GM11168 (cell line): ENCODE data around the gene CDC42BPB.

ENCODE experiments used
- in situ Hi-C: fragments of 300-500 bp; cut with MboI; formaldehyde crosslinking; loops from one replicate; pipeline ENCODE4 v1.12.0; 2022; ENCODE audit warnings: low sequenced_read_pairs; ENCODE audit not compliant: unreplicated experiment

The CDC42BPB gene

GRCh38 chr14:103097244-103097993 is 40.1 kb upstream of the CDC42BPB start:
- in situ Hi-C loops: no loop called here

GRCh38 chr14:103096387-103096786 is 39.0 kb upstream of the CDC42BPB start:
- in situ Hi-C loops: no loop called here

- in situ Hi-C loops: no loop called here
These were observed 37.9 kb upstream of the CDC42BPB start for GRCh38 chr14:103095210-103095778.

DNA sequence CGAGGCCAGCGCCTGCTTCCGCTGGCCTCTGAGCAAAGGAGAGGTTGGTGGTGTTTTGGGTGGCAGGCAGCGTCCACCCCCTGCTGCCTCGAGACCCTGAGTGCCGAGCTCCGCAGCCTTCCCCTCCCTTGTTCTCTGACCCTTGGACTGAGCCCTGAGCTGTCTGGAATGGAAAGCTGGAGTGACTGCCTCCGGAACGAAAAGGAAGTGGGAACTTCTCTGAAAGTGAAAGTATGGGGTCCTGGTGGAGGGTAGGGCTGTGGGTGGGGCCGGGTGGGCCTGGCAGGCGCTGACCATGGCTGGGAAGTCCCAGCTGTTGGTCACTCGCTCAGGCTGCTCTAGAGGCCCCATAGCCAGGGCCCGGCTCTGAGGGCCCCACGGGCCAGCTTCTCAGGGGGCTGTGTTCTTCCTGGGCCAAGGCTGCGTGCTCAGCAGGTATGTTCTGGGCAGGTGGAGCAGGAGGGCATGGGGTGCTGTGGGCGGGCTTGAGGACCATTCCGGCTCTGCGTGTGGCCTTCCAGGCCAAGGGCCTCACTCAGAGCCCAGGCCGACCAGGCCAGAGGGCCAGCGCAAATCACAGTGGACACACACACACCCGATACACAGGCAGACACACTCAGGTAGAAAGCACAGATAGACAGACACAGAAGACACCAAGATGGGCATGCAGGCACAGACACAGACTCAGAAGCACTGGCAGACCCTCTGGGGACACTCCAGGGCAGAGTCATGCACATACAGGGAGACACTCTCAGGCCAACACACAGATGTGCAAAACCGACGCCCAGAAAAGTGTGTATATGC is 37.3 kb upstream of the CDC42BPB start, which contains the start of gene EXOC3L4:
EXOC3L4 (plus strand) TSS at position 320 of the 804 bp plus-strand sequence. CDS start 5,495 bp downstream, outside the sequence.
- in situ Hi-C loops: no loop called here

GRCh38 chr14:103093856-103094405 is 36.6 kb upstream of the CDC42BPB start:
- in situ Hi-C loops: no loop called here

GRCh38 chr14:103091883-103092222 is 34.5 kb upstream of the CDC42BPB start:
- in situ Hi-C loops: no loop called here

- in situ Hi-C loops: no loop called here
These were observed 33.9 kb upstream of the CDC42BPB start for GRCh38 chr14:103091041-103091882.

DNA sequence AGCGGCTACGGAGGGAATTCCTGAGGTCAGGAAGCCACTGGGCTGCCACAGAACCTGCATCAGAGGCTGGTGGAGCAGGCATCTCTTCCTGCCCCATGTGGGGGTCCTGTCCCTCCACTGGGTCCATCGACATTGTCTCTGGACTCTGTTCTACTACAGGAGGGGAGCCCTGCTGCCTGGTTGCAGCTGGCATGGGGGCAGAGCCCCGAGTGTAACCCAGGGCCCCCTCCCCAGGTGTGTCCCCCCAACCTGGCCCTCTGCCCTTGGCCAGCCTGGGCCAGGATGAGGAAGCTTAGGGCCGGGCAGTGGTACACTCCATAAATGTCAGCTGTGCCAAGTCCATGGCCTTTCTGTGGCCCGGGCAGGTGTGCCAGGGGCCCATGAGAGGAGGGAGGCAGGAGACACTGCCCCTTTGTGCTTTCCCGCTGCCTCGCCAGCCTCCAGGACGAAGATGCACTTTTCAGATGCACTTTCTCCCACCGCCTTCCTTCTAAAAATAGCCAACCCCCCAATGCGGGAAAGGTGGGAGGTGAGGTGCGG is 33.2 kb upstream of the CDC42BPB start:
- in situ Hi-C loops: no loop called here

DNA sequence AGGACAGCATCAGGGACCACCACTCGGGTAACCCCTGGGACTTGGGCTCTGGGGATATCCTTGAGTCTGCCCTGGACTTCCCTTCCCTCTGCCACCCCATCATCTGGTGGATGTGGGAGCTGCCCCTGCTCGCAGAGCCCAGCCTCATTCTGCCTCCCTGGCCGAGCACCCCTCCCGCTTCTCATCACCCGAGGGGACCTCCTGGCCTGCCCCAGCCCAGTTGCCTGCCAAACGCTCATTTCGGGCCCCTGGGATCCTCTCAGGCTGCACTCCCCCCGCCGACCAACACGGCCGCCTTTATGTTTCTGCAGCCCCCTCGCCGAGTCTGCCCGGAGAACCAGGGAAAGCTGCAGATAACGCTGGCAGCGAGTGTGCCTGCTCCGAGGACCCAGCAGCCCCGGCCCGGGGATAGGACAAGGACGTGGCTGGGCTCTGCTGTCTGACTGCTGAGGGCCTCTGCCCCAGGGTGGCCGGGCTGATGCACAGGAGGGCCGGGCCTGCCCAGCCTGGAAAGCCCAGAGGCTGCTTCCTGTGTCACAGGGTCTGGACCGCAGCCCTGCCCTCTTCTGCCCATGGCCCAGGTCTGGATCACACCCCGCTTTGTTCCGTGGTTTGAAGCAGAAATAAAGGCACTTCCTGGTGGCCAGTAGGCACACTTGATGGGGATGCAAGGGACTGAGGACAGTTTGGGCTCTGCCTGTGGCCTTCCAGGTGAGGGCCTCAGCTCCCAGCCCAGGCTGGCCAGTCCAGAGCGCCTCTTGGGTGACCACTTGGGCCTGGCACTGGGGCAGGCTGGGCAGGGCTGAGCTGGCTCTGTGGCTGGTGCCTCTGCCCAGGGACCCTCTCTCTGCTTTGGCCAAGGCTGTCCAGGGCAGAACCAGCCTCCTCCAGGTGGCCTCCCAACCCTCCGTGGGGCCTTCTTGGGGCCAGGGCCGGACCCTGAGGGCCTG is 32.3 kb upstream of the CDC42BPB start:
- in situ Hi-C loops: no loop called here

DNA sequence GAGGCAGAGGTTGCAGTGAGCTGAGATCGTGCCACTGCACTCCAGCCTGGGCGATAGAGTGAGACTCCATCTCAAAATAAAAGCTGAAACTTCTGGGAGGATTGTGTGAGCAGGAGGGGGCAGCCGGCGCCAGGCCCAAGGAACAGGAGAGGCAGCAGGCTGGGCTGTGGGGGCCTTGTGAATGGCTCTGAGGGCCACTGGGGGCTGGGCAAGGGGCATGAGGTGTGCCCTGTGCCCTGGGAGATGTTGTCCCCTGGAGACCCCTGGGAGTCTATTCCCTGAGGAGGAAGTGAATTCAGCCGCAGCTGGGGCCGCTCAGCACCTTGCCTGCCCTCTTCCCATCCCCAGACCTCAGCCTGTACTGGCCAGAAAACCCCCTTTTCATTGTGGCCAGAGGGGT is 31.6 kb upstream of the CDC42BPB start:
- in situ Hi-C loops: no loop called here

GRCh38 chr14:103087343-103087835 is 30.0 kb upstream of the CDC42BPB start:
- in situ Hi-C loops: no loop called here

- in situ Hi-C loops: no loop called here
These were observed 29.5 kb upstream of the CDC42BPB start for GRCh38 chr14:103086771-103087342.

- in situ Hi-C loops: no loop called here
These were observed 28.1 kb upstream of the CDC42BPB start for GRCh38 chr14:103085106-103086091.

DNA sequence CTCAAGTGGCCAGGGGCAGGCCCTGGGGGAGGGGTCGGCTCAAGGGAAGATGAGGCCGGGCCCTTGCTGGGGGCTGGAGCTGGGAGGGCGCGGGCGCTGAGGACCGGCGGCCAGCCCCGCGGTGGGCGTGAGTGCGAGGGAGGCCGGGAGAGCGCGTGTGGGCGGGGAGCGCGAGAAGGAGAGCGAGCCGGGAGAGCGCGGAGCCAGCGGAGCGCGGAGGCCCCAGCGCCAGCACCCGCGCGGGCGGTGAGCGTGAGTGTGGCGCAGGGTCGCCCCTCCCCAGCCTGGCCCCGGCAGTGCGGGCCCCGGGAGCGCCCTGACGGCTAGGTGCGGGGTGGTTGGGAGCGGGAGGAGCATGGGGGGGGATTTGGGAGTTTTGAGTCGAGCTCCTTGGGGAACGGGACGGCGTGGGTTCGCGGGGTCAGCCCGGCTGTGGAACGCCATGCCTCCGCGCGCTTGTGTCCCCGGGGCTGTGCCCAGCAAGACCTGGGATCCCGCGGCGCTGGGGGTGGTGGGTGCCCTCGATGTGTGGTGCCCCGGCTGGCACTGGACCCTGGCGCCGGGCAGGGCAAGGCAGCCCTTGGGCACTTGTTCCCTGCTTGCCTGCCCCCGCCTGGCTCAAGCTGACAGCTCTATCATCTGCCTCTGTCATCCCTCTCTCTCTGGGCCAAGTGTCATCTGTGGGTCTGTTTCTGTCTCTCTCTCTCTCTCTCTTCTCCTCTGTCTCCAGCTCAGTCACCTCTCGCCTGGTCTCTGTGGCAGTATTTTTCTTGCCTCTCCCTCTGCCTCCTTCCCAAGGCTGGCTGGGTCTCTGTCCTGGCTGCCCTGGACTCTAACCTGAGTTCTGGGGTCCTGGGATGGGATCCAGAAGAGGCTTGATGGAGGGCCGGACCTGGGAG is 26.9 kb upstream of the CDC42BPB start, which contains the start of gene LBHD2:
LBHD2 (plus strand) TSS at position 190 of the 899 bp plus-strand sequence. CDS start 1,803 bp downstream, outside the sequence.
- in situ Hi-C loops: no loop called here

DNA sequence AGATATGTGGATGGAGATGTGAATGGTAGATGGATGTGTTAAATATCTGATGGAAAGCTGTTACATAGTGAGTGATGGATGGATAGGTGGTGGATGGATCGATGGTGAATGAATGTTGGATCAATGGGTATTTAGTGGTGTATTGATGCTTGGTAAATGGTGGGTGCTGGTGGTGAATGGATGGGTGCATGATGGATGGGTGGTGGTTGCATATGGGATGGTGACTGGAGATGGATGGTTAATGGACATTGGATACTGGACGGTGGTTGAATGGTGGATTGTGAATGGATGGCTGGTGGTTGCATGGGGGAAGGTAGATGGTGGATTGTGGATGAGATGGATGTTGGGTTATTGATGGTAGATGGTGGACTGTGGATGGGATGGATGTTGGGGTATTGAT is 24.6 kb upstream of the CDC42BPB start:
- in situ Hi-C loops: no loop called here
